ENCODE data around the gene HOXA6. TPM values are rescaled to one million over a fixed set of nuclear protein-coding genes. Genes with fewer than 3 reads are reported as not detected.
A peak's percentile ranks its signal among the peaks of the same experiment; 100 is the strongest.

HOXA6 gene
- total RNA-seq, 2 experiments from 2014 or later = not detected

GRCh38 chr7:27162561-27163287 lies 15.2 kb upstream of the HOXA6 start:
- H3K4me1 ChIP-seq (ENCODE audit: insufficient read depth, low read length) = peaks cover 61% of the 10 kb centered on the region
- intact Hi-C loops (cut with DNase I, micrococcal nuclease) = loop anchor here (5.0 to 10.0 kb wide), 6 partner anchors 495 to 1310 kb away; partner anchors contain the start of gene SNX10 (in 1 of the 2)
- H3K27ac ChIP-seq (ENCODE audit: low read depth in 1 of 2, low read length in 2 of 2) = no peak overlapping the region
- peaks cover 0 to 63% of the 10 kb centered on the region in 2 experiments for H3K9me3 ChIP-seq (ENCODE audit: control insufficient read depth in 1 of 2, insufficient read depth in 1 of 2, low read length in 2 of 2)
- peaks cover 93% of the 10 kb centered on the region for H3K27me3 Mint-ChIP-seq
- peaks cover 46% of the 10 kb centered on the region for H3K4me1 Mint-ChIP-seq (ENCODE audit: low read depth)
- H3K4me3 ChIP-seq (ENCODE audit: low read length) = no peak overlapping the region
- no peak for TF ChIP-seq CTCF (IDR thresholded peaks at IDR 0.05)
- no peaks in the 10 kb centered on the region for H3K36me3 ChIP-seq (ENCODE audit: insufficient read depth, low read length)
- ATAC-seq (ENCODE audit: poor library complexity) (no peak), DNase-seq (no peak)
- peaks cover 4% of the 10 kb centered on the region for H3K36me3 Mint-ChIP-seq (ENCODE audit: low read depth)
- ChIA-PET POLR2A (interaction anchor here (0.8 to 1.5 kb wide), 2 partner anchors 14 to 30 kb away, joined by 3 to 5 read pairs; no protein-coding TSS in a partner anchor), CTCF (interaction anchor here (0.7 to 3.7 kb wide), 8 partner anchors 13 to 1270 kb away, joined by 3 to 51 read pairs (median 8); no protein-coding TSS in a partner anchor)
- H3K9me3 Mint-ChIP-seq = no peaks in the 10 kb centered on the region
- H3K4me3 Mint-ChIP-seq = peak overlapping the region; percentile 46
- H3K27ac Mint-ChIP-seq = no peak overlapping the region
- peaks cover 85 to 96% of the 10 kb centered on the region in 2 experiments for H3K27me3 ChIP-seq (ENCODE audit: control insufficient read depth in 1 of 2, insufficient read depth in 2 of 2, low read length in 2 of 2)

GRCh38 chr7:27161721-27162560 lies 14.4 kb upstream of the HOXA6 start:
- H3K4me1 Mint-ChIP-seq (ENCODE audit: low read depth) = peaks cover 45% of the 10 kb centered on the region
- POLR2A ChIA-PET = interaction anchor here (0.8 to 1.6 kb wide), 7 partner anchors 9 to 482 kb away, joined by 3 to 8 read pairs (median 6); no protein-coding TSS in a partner anchor

More at GRCh38 chr7:27161721-27162560, 14.4 kb upstream of the HOXA6 start:
- H3K9me3 Mint-ChIP-seq = no peaks in the 10 kb centered on the region
- Histone ChIP-seq H3K27ac (ENCODE audit: low read depth in 1 of 2, low read length in 2 of 2) (no peak overlapping the region), H3K36me3 (ENCODE audit: insufficient read depth, low read length) (no peaks in the 10 kb centered on the region), H3K4me1 (ENCODE audit: insufficient read depth, low read length) (peaks cover 60% of the 10 kb centered on the region), H3K27me3 (ENCODE audit: control insufficient read depth in 1 of 2, insufficient read depth in 2 of 2, low read length in 2 of 2) (peaks cover 85 to 96% of the 10 kb centered on the region in 2 experiments), H3K4me3 (ENCODE audit: low read length) (no peak overlapping the region), H3K9me3 (ENCODE audit: control insufficient read depth in 1 of 2, insufficient read depth in 1 of 2, low read length in 2 of 2) (peaks cover 0 to 64% of the 10 kb centered on the region in 2 experiments)
- ATAC-seq (ENCODE audit: poor library complexity) (no peak), DNase-seq (peak in 2 of 14 experiments; percentile 19 to 31)
- no peak overlapping the region for H3K27ac Mint-ChIP-seq
- TF ChIP-seq CTCF (IDR thresholded peaks at IDR 0.05) = no peak
- CTCF ChIA-PET = interaction anchor here (0.7 to 3.7 kb wide), 16 partner anchors 10 to 1272 kb away, joined by 3 to 51 read pairs (median 6); partner anchors contain the start of gene HOXA3
- peak overlapping the region; percentile 25 for H3K4me3 Mint-ChIP-seq
- intact Hi-C loops (cut with DNase I, micrococcal nuclease) = loop anchor here (1.0 to 10.0 kb wide), 12 partner anchors 308 to 1310 kb away; partner anchors contain the start of gene SNX10 (in 1 of the 2)
- peaks cover 93% of the 10 kb centered on the region for H3K27me3 Mint-ChIP-seq
- H3K36me3 Mint-ChIP-seq (ENCODE audit: low read depth) = peaks cover 4% of the 10 kb centered on the region

Measured in CD4-positive, alpha-beta T cell (primary cell).